ENCODE data around the gene TIPIN. TPM values are rescaled to one million over a fixed set of nuclear protein-coding genes. Genes with fewer than 3 reads are reported as not detected.

Gene TIPIN
- total and polyA plus RNA-seq, 2 of the 8 experiments (the other 6 are each of a cell fraction or from before 2014, with no cell fraction given), result 8.5 to 24.7 TPM

Small RNA genes lying within 50 kb of the gene (small RNA-seq; reads per million reads assigned to genes)
- not detected for gene RF00019 (ENCODE audit: insufficient read depth)
- 29.8 reads per million, percentile 94 among the genes with 10 or more reads in this experiment for gene SCARNA14 (ENCODE audit: insufficient read depth)

Other genes with a start within 250 kb of the TIPIN start
- gene MEGF11, start 102.9 kb downstream of the TIPIN start, total RNA-seq (2021; fragmentation: NEBNext Ultra II Directional; extraction: Animal tissue kit (Norgen Biotek cat#: 25700)), result 3.5 and 4.4 TPM in 2 replicates
- 4.8 and 5.9 TPM in 2 replicates for gene MEGF11, start 102.9 kb downstream of the TIPIN start, polyA plus RNA-seq (2011; rRNA removed)
- 25.0 and 31.2 TPM in 2 replicates for gene DIS3L, start 63.1 kb downstream of the TIPIN start, total RNA-seq (2021; fragmentation: NEBNext Ultra II Directional; extraction: Animal tissue kit (Norgen Biotek cat#: 25700))
- gene DIS3L, start 63.1 kb downstream of the TIPIN start, polyA plus RNA-seq (2011; rRNA removed), result 5.5 and 8.7 TPM in 2 replicates
- gene MAP2K1, start 30.2 kb upstream of the TIPIN start, total RNA-seq (2021; fragmentation: NEBNext Ultra II Directional; extraction: Animal tissue kit (Norgen Biotek cat#: 25700)), result 70.4 and 78.2 TPM in 2 replicates
- gene MAP2K1, start 30.2 kb upstream of the TIPIN start, polyA plus RNA-seq (2011; rRNA removed), result 38.9 and 54.7 TPM in 2 replicates
- gene SNAPC5, start 141.1 kb upstream of the TIPIN start, total RNA-seq (2021; fragmentation: NEBNext Ultra II Directional; extraction: Animal tissue kit (Norgen Biotek cat#: 25700)), result 21.5 and 23.1 TPM in 2 replicates
- gene SNAPC5, start 141.1 kb upstream of the TIPIN start, polyA plus RNA-seq (2011; rRNA removed), result 12.1 and 18.7 TPM in 2 replicates
- gene RPL4, start 148.2 kb upstream of the TIPIN start, total RNA-seq (2021; fragmentation: NEBNext Ultra II Directional; extraction: Animal tissue kit (Norgen Biotek cat#: 25700)), result 3,886 and 3,950 TPM in 2 replicates
- gene RPL4, start 148.2 kb upstream of the TIPIN start, polyA plus RNA-seq (2011; rRNA removed), result 3,376 and 3,973 TPM in 2 replicates
- gene ZWILCH, start 148.6 kb upstream of the TIPIN start, total RNA-seq (2021; fragmentation: NEBNext Ultra II Directional; extraction: Animal tissue kit (Norgen Biotek cat#: 25700)), result 61.5 and 62.8 TPM in 2 replicates
- 8.8 and 18.1 TPM in 2 replicates for gene ZWILCH, start 148.6 kb upstream of the TIPIN start, polyA plus RNA-seq (2011; rRNA removed)
- gene LCTL, start 209.3 kb upstream of the TIPIN start, total RNA-seq (2021; fragmentation: NEBNext Ultra II Directional; extraction: Animal tissue kit (Norgen Biotek cat#: 25700)), result 6.2 and 6.4 TPM in 2 replicates
- 5.5 and 7.1 TPM in 2 replicates for gene LCTL, start 209.3 kb upstream of the TIPIN start, polyA plus RNA-seq (2011; rRNA removed)